Ishikawa (cell line): ENCODE measurements around the gene GABRG3.

Experiments used
- CEBPB ChIP-seq: IDR thresholded peaks from 2 replicates; pipeline ENCODE4 v1.6.1; 2012
- CREB1 ChIP-seq: IDR thresholded peaks from 2 replicates; pipeline ENCODE4 v1.6.1; 2012; ENCODE audit warnings: low read depth
- EGR1 ChIP-seq: IDR thresholded peaks from 2 replicates; pipeline ENCODE4 v1.6.1; 2012
- EP300 ChIP-seq: IDR thresholded peaks from 2 replicates; pipeline ENCODE4 v1.6.1; 2012; ENCODE audit warnings: borderline replicate concordance
- FOXM1 ChIP-seq: IDR thresholded peaks from 2 replicates; pipeline ENCODE4 v1.6.1; 2012; ENCODE audit warnings: low read depth, borderline replicate concordance
- MAX ChIP-seq: IDR thresholded peaks from 2 replicates; pipeline ENCODE4 v1.6.1; 2012
- NFIC ChIP-seq: IDR thresholded peaks from 2 replicates; pipeline ENCODE4 v1.6.1; 2012
- RAD21 ChIP-seq: IDR thresholded peaks from 2 replicates; pipeline ENCODE4 v1.6.1; 2012; ENCODE audit warnings: low read depth
- REST ChIP-seq: IDR thresholded peaks from 2 replicates; pipeline ENCODE4 v1.6.1; 2012; ENCODE audit warnings: low read depth, mild to moderate bottlenecking
- TAF1 ChIP-seq: IDR thresholded peaks from 2 replicates; pipeline ENCODE4 v1.6.1; 2012; ENCODE audit warnings: low read depth, mild to moderate bottlenecking
- TCF12 ChIP-seq: IDR thresholded peaks from 2 replicates; pipeline ENCODE4 v1.6.1; 2012; ENCODE audit warnings: low read depth
- TEAD4 ChIP-seq: IDR thresholded peaks from 2 replicates; pipeline ENCODE4 v1.6.1; 2012
- USF1 ChIP-seq: IDR thresholded peaks from 2 replicates; pipeline ENCODE4 v1.6.1; 2012
- YY1 ChIP-seq: IDR thresholded peaks from 2 replicates; pipeline ENCODE4 v1.6.1; 2012; ENCODE audit warnings: low read depth
- ZBTB7A ChIP-seq: IDR thresholded peaks from 2 replicates; pipeline ENCODE4 v1.6.1; 2012; ENCODE audit warnings: low read depth

GABRG3 gene

GRCh38 chr15:26970712-26971210 is at the start of gene GABRG3:
Gene GABRG3 (plus strand): TSS chr15:26971181.
- TF ChIP-seq REST (no peak), FOXM1 (no peak), TCF12 (no peak), CEBPB (no peak), CREB1 (no peak), EGR1 (no peak), RAD21 (no peak), NFIC (no peak), YY1 (no peak), TEAD4 (no peak), EP300 (no peak), ZBTB7A (no peak), MAX (no peak), USF1 (no peak), TAF1 (no peak)

GRCh38 chr15:26921433-26921832 is 49.5 kb upstream of the GABRG3 start:
- TF ChIP-seq NFIC, result no peak
- no peak for TF ChIP-seq REST
- TF ChIP-seq TAF1, result no peak
- no peak for TF ChIP-seq RAD21
- TF ChIP-seq FOXM1, result no peak
- TF ChIP-seq ZBTB7A, result no peak
- TF ChIP-seq EP300, result no peak
- no peak for TF ChIP-seq CREB1

GRCh38 chr15:26926081-26926480 is 44.9 kb upstream of the GABRG3 start:
- TF ChIP-seq FOXM1 (no peak), REST (no peak), TEAD4 (no peak), ZBTB7A (no peak), TCF12 (no peak), CEBPB (no peak), TAF1 (no peak), CREB1 (no peak), EP300 (no peak), MAX (no peak), USF1 (no peak), EGR1 (no peak), RAD21 (no peak), YY1 (no peak), NFIC (no peak)

GRCh38 chr15:26928051-26928450 is 42.9 kb upstream of the GABRG3 start:
- no peak for TF ChIP-seq TAF1
- TF ChIP-seq FOXM1, result no peak
- TF ChIP-seq EP300, result no peak
- no peak for TF ChIP-seq YY1
- TF ChIP-seq RAD21, result no peak
- no peak for TF ChIP-seq REST
- TF ChIP-seq TCF12, result no peak
- TF ChIP-seq EGR1, result no peak
- TF ChIP-seq ZBTB7A, result no peak
- TF ChIP-seq TEAD4, result no peak
- no peak for TF ChIP-seq CEBPB
- no peak for TF ChIP-seq CREB1
